HAP-1 (cell line): ENCODE measurements around the gene DPH2.

Source experiments
- DNase-seq, 2 experiments: peaks; one replicate each; pipeline ENCODE4 v3.0.0-alpha.2; 2016 to 2020; ENCODE audit warnings: low spot score in 2 of 2
- H3K27me3 ChIP-seq: fragments of 250-450 bp; sonication (Bioruptor Pico); 2 replicates; pipeline ENCODE4 v1.5.1; 2020; ENCODE audit warnings: low read depth, mild to moderate bottlenecking, moderate library complexity
- H3K36me3 ChIP-seq: fragments of 250-450 bp; sonication (Bioruptor Pico); replicated peaks from 2 replicates; pipeline ENCODE4 v1.5.1; 2020; ENCODE audit warnings: mild to moderate bottlenecking
- H3K4me1 ChIP-seq: fragments of 250-450 bp; sonication (Bioruptor Pico); 2 replicates; pipeline ENCODE4 v1.5.1; 2020; ENCODE audit warnings: mild to moderate bottlenecking
- H3K4me3 ChIP-seq: fragments of 250-450 bp; sonication (Bioruptor Pico); 2 replicates; pipeline ENCODE4 v1.5.1; 2020; ENCODE audit warnings: mild to moderate bottlenecking, moderate library complexity
- H3K9me3 ChIP-seq: fragments of 250-450 bp; sonication (Bioruptor Pico); 2 replicates; pipeline ENCODE4 v1.5.1; 2020; ENCODE audit warnings: mild to moderate bottlenecking, moderate library complexity
- in situ Hi-C: fragments of 300-500 bp; cut with MboI; formaldehyde crosslinking; loops from 3 replicates; pipeline ENCODE4 v1.14.3; 2020; ENCODE audit warnings: low sequenced_read_pairs, inconsistent platforms, mixed read lengths

Gene DPH2

DNA sequence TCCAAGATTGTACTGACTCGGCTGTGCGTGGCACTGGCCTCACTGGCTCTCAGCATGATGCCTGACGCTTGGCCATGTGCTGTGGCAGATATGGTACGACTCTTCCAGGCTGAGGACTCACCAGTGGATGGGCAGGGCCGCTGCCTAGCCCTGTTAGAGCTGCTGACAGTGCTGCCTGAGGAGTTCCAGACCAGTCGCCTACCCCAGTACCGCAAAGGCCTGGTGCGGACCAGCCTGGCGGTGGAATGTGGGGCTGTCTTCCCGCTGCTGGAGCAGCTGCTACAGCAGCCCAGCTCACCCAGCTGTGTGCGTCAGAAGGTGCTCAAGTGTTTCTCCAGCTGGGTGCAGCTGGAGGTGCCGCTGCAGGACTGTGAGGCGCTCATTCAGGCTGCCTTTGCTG is 20.1 kb upstream of the DPH2 start:
- peaks cover 6% of the 10 kb centered on the region for H3K4me1 ChIP-seq
- in situ Hi-C loops, result loop anchor here (25.0 kb wide), 1 partner anchor 412 kb away; the partner anchor contains the start of gene PTPRF
- DNase-seq, result no peak
- H3K36me3 ChIP-seq, result no peaks in the 10 kb centered on the region
- H3K4me3 ChIP-seq, result no peak overlapping the region
- H3K27me3 ChIP-seq, result no peaks in the 10 kb centered on the region
- no peaks in the 10 kb centered on the region for H3K9me3 ChIP-seq

- no peaks in the 10 kb centered on the region; the same call in 1 of the 2 replicates for H3K36me3 ChIP-seq
- no peaks in the 10 kb centered on the region for H3K9me3 ChIP-seq
- no peaks in the 10 kb centered on the region for H3K27me3 ChIP-seq
- no peak overlapping the region for H3K4me3 ChIP-seq
- no peaks in the 10 kb centered on the region for H3K4me1 ChIP-seq
- in situ Hi-C loops, result no loop called here
- no peak for DNase-seq
Observed at GRCh38 chr1:43951021-43951985, 18.5 kb upstream of the DPH2 start.

GRCh38 chr1:43952731-43953346 is 17.0 kb upstream of the DPH2 start:
- no peaks in the 10 kb centered on the region for H3K4me1 ChIP-seq
- in situ Hi-C loops, result no loop called here
- H3K4me3 ChIP-seq, result no peak overlapping the region
- DNase-seq, result no peak
- H3K27me3 ChIP-seq, result no peaks in the 10 kb centered on the region
- H3K9me3 ChIP-seq, result no peaks in the 10 kb centered on the region
- peaks cover 5% of the 10 kb centered on the region for H3K36me3 ChIP-seq

- in situ Hi-C loops, result no loop called here
- no peak for DNase-seq
- H3K36me3 ChIP-seq, result peaks cover 10% of the 10 kb centered on the region
- no peak overlapping the region for H3K4me3 ChIP-seq
- H3K27me3 ChIP-seq, result no peaks in the 10 kb centered on the region
- H3K9me3 ChIP-seq, result no peaks in the 10 kb centered on the region
- no peaks in the 10 kb centered on the region for H3K4me1 ChIP-seq
Observed at GRCh38 chr1:43953361-43953760, 16.4 kb upstream of the DPH2 start.

DNA sequence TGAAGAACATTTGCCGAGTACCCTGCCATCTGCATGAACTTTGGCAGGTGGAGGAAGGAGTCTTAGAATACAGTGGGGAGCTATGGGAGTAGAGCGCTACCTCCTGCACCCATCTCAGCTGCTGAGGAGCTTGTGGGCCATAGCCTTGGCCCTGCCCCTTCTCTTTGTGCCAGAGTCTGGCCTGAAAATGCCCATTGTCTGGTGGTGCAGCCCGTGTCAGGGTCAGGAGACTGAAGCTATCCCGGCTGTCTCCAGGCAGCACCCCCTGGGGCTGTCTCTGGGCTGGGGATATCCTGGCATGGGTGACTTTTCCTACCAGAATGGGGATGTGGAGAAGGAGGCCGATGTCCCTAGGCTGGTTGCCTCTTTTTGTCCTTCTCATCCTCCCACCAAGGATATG is 15.8 kb upstream of the DPH2 start:
- Histone ChIP-seq H3K27me3 (no peaks in the 10 kb centered on the region), H3K9me3 (no peaks in the 10 kb centered on the region), H3K4me3 (no peak overlapping the region), H3K4me1 (no peaks in the 10 kb centered on the region), H3K36me3 (peaks cover 16% of the 10 kb centered on the region)
- in situ Hi-C loops, result no loop called here
- no peak for DNase-seq

GRCh38 chr1:43956234-43956633 is 13.6 kb upstream of the DPH2 start:
- Histone ChIP-seq H3K4me3 (no peak overlapping the region), H3K9me3 (no peaks in the 10 kb centered on the region), H3K36me3 (peaks cover 18% of the 10 kb centered on the region), H3K4me1 (no peaks in the 10 kb centered on the region), H3K27me3 (no peaks in the 10 kb centered on the region)
- DNase-seq, result no peak
- in situ Hi-C loops, result no loop called here

DNA sequence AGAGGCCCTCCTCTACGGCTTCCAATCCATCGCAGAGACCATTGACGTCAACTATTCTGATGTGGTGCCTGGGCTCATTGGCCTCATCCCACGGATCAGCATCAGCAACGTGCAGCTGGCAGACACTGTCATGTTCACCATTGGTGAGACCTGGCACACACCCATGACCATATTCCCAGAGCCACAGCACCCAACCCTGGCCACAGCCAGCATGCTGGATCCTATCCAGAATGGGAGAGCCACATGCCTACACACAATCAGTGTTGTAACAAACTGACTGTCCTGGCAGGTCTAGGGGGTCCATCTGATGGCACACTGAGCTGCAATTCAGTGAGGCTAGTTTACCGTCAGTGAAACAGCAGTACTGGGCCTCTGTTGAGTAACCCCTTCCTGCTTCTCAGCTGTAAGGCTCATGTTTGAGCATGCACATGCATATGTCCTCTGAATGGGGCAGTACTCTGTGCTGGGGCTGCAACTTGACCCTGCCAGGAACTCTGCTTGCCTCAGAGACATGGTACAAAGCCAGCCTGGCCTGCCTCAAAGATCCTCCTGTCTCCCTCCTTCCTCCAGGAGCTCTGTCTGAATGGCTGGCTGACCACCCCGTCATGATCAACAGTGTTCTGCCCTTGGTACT is 12.3 kb upstream of the DPH2 start:
- H3K4me3 ChIP-seq, result no peak overlapping the region
- no peaks in the 10 kb centered on the region for H3K27me3 ChIP-seq
- H3K36me3 ChIP-seq, result peaks cover 19% of the 10 kb centered on the region
- H3K9me3 ChIP-seq, result no peaks in the 10 kb centered on the region
- no peak for DNase-seq
- in situ Hi-C loops, result no loop called here
- H3K4me1 ChIP-seq, result no peaks in the 10 kb centered on the region

DNA sequence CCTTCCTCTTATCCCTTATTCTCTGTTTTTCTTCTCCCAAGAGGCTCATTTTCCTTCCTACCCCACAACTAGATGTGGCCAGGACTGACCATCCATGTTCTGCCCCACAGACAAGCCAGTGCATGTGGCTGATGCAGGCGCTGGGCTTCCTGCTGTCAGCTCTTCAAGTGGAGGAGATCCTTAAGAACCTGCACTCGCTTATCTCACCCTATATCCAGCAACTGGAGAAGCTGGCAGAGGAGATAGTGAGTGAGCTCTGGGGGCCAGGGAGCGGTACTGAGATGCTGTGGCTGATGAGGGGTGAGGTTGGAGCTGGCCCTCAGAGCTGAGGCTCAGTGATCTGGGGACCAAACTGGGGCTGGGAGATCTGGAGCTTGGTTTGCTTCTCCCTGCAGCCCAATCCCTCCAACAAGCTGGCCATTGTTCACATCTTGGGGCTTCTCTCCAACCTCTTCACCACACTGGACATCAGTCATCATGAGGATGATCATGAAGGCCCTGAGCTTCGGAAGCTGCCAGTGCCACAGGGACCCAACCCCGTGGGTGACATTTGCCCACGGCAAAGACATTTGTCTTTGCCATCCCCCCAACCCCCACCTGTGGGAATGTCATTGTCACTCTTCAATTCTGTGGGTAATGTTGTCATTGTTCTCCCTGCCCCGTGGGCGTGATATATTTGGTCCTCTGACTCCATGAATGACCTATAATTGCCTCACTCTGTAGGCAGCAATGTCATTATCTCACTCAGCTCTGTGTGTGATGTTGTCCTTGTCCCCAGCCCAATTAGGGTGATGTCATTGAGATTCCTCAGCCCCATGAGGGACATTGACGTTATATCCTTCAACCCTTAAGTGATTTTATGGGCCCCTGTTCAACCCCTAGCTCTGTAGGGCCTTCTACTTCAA is 11.2 kb upstream of the DPH2 start:
- no peak for DNase-seq
- Histone ChIP-seq H3K36me3 (peaks cover 26% of the 10 kb centered on the region), H3K4me1 (no peaks in the 10 kb centered on the region), H3K9me3 (no peaks in the 10 kb centered on the region), H3K4me3 (no peak overlapping the region), H3K27me3 (no peaks in the 10 kb centered on the region)
- in situ Hi-C loops, result no loop called here

- Histone ChIP-seq H3K4me3 (no peak overlapping the region), H3K27me3 (no peaks in the 10 kb centered on the region), H3K9me3 (no peaks in the 10 kb centered on the region), H3K4me1 (no peaks in the 10 kb centered on the region), H3K36me3 (peaks cover 26% of the 10 kb centered on the region)
- in situ Hi-C loops, result no loop called here
- DNase-seq, result no peak
Observed at GRCh38 chr1:43960798-43961197, 9.0 kb upstream of the DPH2 start.

- no peaks in the 10 kb centered on the region for H3K4me1 ChIP-seq
- in situ Hi-C loops, result no loop called here
- peaks cover 26% of the 10 kb centered on the region for H3K36me3 ChIP-seq
- no peak overlapping the region for H3K4me3 ChIP-seq
- no peaks in the 10 kb centered on the region for H3K9me3 ChIP-seq
- no peaks in the 10 kb centered on the region for H3K27me3 ChIP-seq
- DNase-seq, result no peak
Observed at GRCh38 chr1:43961692-43962091, 8.1 kb upstream of the DPH2 start.

DNA sequence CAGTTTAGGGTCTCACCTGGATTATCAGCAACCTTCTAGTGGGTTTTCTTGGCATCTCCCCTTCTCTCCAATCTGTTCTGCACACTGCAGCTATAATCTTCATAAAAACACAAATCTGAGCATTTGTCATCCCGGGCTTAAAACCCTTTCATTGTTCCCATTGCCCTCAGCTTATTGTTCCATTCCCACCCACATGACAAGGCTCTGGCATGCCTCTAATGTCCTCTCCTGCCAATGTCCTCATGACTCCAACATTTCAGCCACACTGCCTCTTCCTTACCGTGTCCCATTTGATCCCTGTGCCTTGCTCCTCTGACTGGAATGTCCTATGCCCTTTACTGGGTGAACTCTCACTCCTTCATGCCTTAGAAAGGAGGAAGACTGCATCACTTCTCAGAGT is 7.5 kb upstream of the DPH2 start:
- H3K9me3 ChIP-seq, result no peaks in the 10 kb centered on the region
- no peaks in the 10 kb centered on the region for H3K4me1 ChIP-seq
- in situ Hi-C loops, result no loop called here
- H3K36me3 ChIP-seq, result peaks cover 26% of the 10 kb centered on the region
- no peak for DNase-seq
- no peak overlapping the region for H3K4me3 ChIP-seq
- H3K27me3 ChIP-seq, result no peaks in the 10 kb centered on the region

GRCh38 chr1:43963006-43963405 is 6.8 kb upstream of the DPH2 start:
- H3K4me3 ChIP-seq, result no peak overlapping the region
- H3K36me3 ChIP-seq, result peaks cover 20% of the 10 kb centered on the region

GRCh38 chr1:43963890-43964289 is 5.9 kb upstream of the DPH2 start:
- in situ Hi-C loops, result no loop called here
- Histone ChIP-seq H3K36me3 (peaks cover 11% of the 10 kb centered on the region), H3K9me3 (no peaks in the 10 kb centered on the region), H3K4me1 (no peaks in the 10 kb centered on the region), H3K4me3 (no peak overlapping the region), H3K27me3 (no peaks in the 10 kb centered on the region)
- no peak for DNase-seq

More at GRCh38 chr1:43963006-43963405, 6.8 kb upstream of the DPH2 start:
- in situ Hi-C loops, result no loop called here
- Histone ChIP-seq H3K4me1 (no peaks in the 10 kb centered on the region), H3K9me3 (no peaks in the 10 kb centered on the region), H3K27me3 (no peaks in the 10 kb centered on the region)
- DNase-seq, result no peak
